Osteoblast (primary cell): Measurements from ENCODE around the gene G6PD. TPM values are rescaled to one million over a fixed set of nuclear protein-coding genes. Genes with fewer than 3 reads are reported as not detected.

ENCODE experiments used
- DNase-seq: peaks from one replicate; pipeline ENCODE4 v3.0.0; 2011; ENCODE audit warnings: low spot score, mixed read lengths; ENCODE audit not compliant: insufficient read length; ENCODE audit errors: missing footprints
- H2AFZ ChIP-seq: 2 replicates; pipeline ENCODE4 v1.6.0; 2011; ENCODE audit warnings: mild to moderate bottlenecking, low read length
- H3K27ac ChIP-seq: 2 replicates; pipeline ENCODE4 v1.5.1; 2011; ENCODE audit warnings: mild to moderate bottlenecking, low read depth, low read length, moderate library complexity
- H3K27me3 ChIP-seq: 2 replicates; pipeline ENCODE4 v1.6.0; 2012; ENCODE audit warnings: mild to moderate bottlenecking, control low read depth, inconsistent platforms, low read length, moderate library complexity; ENCODE audit not compliant: insufficient read depth
- H3K36me3 ChIP-seq: 2 replicates; pipeline ENCODE4 v1.5.1; 2011; ENCODE audit warnings: mild to moderate bottlenecking, low read length, control low read depth, moderate library complexity; ENCODE audit not compliant: insufficient read depth
- H3K4me1 ChIP-seq: 2 replicates; pipeline ENCODE4 v1.5.1; 2011; ENCODE audit warnings: mild to moderate bottlenecking, low read length, control low read depth, moderate library complexity; ENCODE audit not compliant: insufficient read depth
- H3K4me2 ChIP-seq: 2 replicates; pipeline ENCODE4 v1.6.0; 2011; ENCODE audit warnings: mild to moderate bottlenecking, low read length; ENCODE audit not compliant: insufficient read depth
- H3K4me3 ChIP-seq: fragments of 200-600 bp; sonication (generic); 3 replicates; pipeline ENCODE4 v1.5.1; 2012; ENCODE audit warnings: mild to moderate bottlenecking, low read length, inconsistent platforms; ENCODE audit not compliant: insufficient read depth
- H3K79me2 ChIP-seq: 2 replicates; pipeline ENCODE4 v1.6.0; 2012; ENCODE audit warnings: mild to moderate bottlenecking, low read length, control low read depth, inconsistent platforms; ENCODE audit not compliant: insufficient read depth
- H3K9me3 ChIP-seq: 2 replicates; pipeline ENCODE4 v1.5.1; 2011; ENCODE audit warnings: low read depth, low read length, control low read depth
- H4K20me1 ChIP-seq: 2 replicates; pipeline ENCODE4 v1.6.0; 2012; ENCODE audit warnings: mild to moderate bottlenecking, low read length, control low read depth; ENCODE audit not compliant: insufficient read depth
- total RNA-seq: library from RNA; depleted of rRNA; stranded (reverse); fragments of >200 nt; gene quantifications from 2 replicates; pipeline ENCODE4 v1.2.3, GENCODE V29; 2012
- TF ChIP-seq, protein P1 (sequence below): IDR thresholded peaks from 2 replicates; pipeline ENCODE4 v1.5.1; 2011; ENCODE audit warnings: mild to moderate bottlenecking, low read depth, low read length, moderate library complexity; ENCODE audit errors: extremely low read depth

Gene G6PD
- total RNA-seq, 1 donor = 88.7 TPM

- Histone ChIP-seq H3K27ac (no peak overlapping the region), H3K4me1 (peaks cover 6% of the 10 kb centered on the region), H3K27me3 (no peaks in the 10 kb centered on the region), H4K20me1 (no peaks in the 10 kb centered on the region), H2AFZ (no peak overlapping the region), H3K9me3 (no peaks in the 10 kb centered on the region), H3K36me3 (no peaks in the 10 kb centered on the region), H3K79me2 (no peaks in the 10 kb centered on the region), H3K4me3 (no peak overlapping the region), H3K4me2 (no peak overlapping the region)
- TF ChIP-seq, protein P1, sequence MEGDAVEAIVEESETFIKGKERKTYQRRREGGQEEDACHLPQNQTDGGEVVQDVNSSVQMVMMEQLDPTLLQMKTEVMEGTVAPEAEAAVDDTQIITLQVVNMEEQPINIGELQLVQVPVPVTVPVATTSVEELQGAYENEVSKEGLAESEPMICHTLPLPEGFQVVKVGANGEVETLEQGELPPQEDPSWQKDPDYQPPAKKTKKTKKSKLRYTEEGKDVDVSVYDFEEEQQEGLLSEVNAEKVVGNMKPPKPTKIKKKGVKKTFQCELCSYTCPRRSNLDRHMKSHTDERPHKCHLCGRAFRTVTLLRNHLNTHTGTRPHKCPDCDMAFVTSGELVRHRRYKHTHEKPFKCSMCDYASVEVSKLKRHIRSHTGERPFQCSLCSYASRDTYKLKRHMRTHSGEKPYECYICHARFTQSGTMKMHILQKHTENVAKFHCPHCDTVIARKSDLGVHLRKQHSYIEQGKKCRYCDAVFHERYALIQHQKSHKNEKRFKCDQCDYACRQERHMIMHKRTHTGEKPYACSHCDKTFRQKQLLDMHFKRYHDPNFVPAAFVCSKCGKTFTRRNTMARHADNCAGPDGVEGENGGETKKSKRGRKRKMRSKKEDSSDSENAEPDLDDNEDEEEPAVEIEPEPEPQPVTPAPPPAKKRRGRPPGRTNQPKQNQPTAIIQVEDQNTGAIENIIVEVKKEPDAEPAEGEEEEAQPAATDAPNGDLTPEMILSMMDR = no peak
- DNase-seq = peak; percentile 15
Measured at GRCh38 chrX:154525606-154526490, 20.8 kb downstream of the G6PD start.

DNA sequence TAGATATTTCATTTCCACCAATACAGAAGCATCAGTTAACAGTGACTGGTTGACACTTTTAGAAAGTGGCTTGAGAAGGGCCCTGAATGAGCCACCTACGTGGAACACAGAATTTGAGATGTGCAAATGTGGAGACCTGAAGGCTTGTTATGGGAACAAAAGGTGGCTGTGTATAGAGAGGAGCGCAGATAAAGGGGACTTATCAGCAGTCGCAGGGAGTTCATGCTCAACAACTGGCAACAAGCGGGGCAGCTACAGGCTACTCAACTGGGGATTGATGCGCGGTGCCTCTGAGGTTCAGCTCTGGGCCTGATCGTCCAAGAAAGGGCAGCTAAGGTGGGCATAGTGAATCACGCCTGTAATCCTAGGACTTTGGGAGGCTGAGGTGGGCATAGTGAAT, 27.3 kb downstream of the G6PD start:
- no peak overlapping the region for H3K4me3 ChIP-seq
- H3K4me2 ChIP-seq = no peak overlapping the region
- H3K4me1 ChIP-seq = peaks cover 5% of the 10 kb centered on the region
- no peaks in the 10 kb centered on the region for H4K20me1 ChIP-seq
- H3K9me3 ChIP-seq = no peaks in the 10 kb centered on the region
- no peaks in the 10 kb centered on the region for H3K27me3 ChIP-seq
- no peak overlapping the region for H3K27ac ChIP-seq
- TF ChIP-seq, protein P1 = no peak
- no peak for DNase-seq
- H2AFZ ChIP-seq = no peak overlapping the region
- H3K36me3 ChIP-seq = no peaks in the 10 kb centered on the region
- H3K79me2 ChIP-seq = peaks cover 9% of the 10 kb centered on the region

GRCh38 chrX:154517101-154517781, 29.4 kb downstream of the G6PD start:
- Histone ChIP-seq H3K27ac (no peak overlapping the region), H3K79me2 (peaks cover 10% of the 10 kb centered on the region), H4K20me1 (no peaks in the 10 kb centered on the region), H3K4me1 (peaks cover 5% of the 10 kb centered on the region), H3K27me3 (no peaks in the 10 kb centered on the region), H2AFZ (peak overlapping the region; percentile 29), H3K36me3 (no peaks in the 10 kb centered on the region), H3K4me2 (peak overlapping the region; percentile 93), H3K9me3 (no peaks in the 10 kb centered on the region), H3K4me3 (peak overlapping the region; percentile 76)
- DNase-seq = peak; percentile 13
- TF ChIP-seq, protein P1 = no peak

DNA sequence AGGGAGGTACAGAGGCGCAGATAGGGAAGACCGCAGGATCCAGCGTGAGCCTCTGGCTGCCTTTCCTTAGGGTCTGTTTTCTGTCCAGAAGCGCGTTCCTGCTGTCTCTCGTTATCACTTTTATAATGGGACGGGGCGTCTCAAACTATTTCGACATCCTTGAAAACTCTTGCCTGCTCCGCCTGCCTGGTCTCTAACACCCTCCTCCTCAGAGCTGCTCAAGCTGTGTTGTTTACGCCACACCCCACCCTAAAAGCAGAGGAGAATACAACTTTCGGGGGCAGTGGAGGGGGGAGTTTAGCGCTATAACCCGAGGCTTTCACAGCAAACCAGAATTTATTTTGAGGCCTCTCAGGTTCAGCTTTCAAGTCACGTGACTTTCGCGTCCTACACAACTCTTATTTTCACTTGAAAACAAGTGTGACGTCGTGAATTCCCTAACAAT, 30.0 kb downstream of the G6PD start:
- DNase-seq = peak; percentile 58
- H3K4me3 ChIP-seq = peak overlapping the region; percentile 76
- peak overlapping the region; percentile 76 for H2AFZ ChIP-seq
- H4K20me1 ChIP-seq = no peaks in the 10 kb centered on the region
- no peaks in the 10 kb centered on the region for H3K9me3 ChIP-seq
- no peaks in the 10 kb centered on the region for H3K27me3 ChIP-seq
- peak overlapping the region; percentile 79 for H3K27ac ChIP-seq
- H3K4me1 ChIP-seq = peaks cover 5% of the 10 kb centered on the region
- peak overlapping the region; percentile 93 for H3K4me2 ChIP-seq
- H3K36me3 ChIP-seq = no peaks in the 10 kb centered on the region
- H3K79me2 ChIP-seq = peaks cover 10% of the 10 kb centered on the region
- TF ChIP-seq, protein P1 = no peak
